Measurements from ENCODE around the gene FAM118A.
A peak's percentile ranks its signal among the peaks of the same experiment; 100 is the strongest.
"Not testable (repeated sequence)": the region's sequence is repeated elsewhere in the genome, so short reads cannot be mapped to it uniquely, and the experiment has no call there.

Gene FAM118A

GRCh38 chr22:45309422-45310227 lies at the start of gene FAM118A:
TSS of gene FAM118A (plus strand) at chr22:45309934. CDS start at chr22:45322380, 12,446 bp downstream.
- peak; percentile 83 to 97 for DNase-seq (ENCODE audit: low read depth in 2 of 2)

DNA sequence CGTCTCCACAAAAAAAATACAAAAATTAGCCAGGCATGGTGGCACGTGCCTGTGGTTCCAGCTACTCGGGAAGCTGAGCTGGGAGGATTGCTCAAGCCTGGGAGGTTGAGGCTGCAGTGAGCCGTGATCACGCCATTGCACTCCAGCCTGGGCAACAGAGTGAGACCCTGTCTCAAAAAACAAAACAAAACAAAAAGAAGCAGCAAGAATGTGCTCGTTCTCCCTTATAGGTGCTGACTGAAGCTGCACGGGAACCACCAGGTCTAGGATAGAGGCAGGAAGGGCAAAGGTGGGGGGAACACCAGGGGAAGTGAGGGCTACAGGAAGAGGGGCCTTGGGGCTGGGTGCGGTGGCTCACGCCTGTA lies 49.4 kb upstream of the FAM118A start:
- DNase-seq (ENCODE audit: low read depth in 2 of 2), result not testable (repeated sequence)

GRCh38 chr22:45261407-45262088 lies 48.2 kb upstream of the FAM118A start:
- no peak for DNase-seq (ENCODE audit: low read depth in 2 of 2)

DNA sequence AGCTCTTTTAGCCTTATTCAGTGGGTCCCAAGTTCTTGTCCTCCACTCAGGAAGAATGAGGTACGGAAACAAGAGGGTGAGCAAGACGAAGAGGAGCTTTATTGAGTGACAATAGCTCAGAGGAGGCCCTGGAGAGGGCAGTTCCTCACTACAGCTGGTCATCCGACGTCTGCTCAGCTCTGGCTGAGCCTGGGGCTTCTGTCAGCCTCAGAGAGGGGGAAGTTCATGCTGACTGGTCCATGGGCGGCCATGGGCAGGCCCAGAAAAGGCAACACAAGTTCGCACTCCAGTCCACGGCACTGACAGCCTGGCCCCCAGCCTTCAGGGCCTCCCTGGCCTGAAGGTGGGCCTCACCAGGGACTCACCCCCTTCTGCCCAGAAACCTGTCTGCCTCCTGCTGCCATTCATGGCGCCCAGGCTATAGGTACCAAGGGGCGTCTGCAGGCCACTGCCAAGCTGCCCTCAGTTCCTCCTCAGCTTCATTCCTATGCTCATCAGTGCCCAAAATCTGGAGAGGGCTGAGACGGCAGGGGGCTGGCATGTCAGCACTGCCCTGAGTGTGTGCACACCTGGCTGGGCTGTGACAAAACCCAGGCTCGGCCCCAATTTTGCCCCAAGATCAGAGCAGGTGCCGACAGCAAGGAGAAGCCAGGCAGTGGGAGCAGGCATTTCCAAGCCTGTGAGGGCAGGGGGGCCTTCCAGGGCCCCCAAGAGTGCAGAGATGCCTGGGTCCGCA lies 47.4 kb upstream of the FAM118A start:
- DNase-seq (ENCODE audit: low read depth in 2 of 2), result no peak

GRCh38 chr22:45262931-45263462 lies 46.7 kb upstream of the FAM118A start:
- no peak for DNase-seq (ENCODE audit: low read depth in 2 of 2)

- no peak for DNase-seq (ENCODE audit: low read depth in 2 of 2)
Measured at GRCh38 chr22:45263463-45264269, 46.1 kb upstream of the FAM118A start.

GRCh38 chr22:45265535-45265934 lies 44.2 kb upstream of the FAM118A start:
- DNase-seq (ENCODE audit: low read depth in 2 of 2), result no peak

GRCh38 chr22:45268167-45268957 lies 41.4 kb upstream of the FAM118A start:
- no peak for DNase-seq (ENCODE audit: low read depth in 2 of 2)

DNA sequence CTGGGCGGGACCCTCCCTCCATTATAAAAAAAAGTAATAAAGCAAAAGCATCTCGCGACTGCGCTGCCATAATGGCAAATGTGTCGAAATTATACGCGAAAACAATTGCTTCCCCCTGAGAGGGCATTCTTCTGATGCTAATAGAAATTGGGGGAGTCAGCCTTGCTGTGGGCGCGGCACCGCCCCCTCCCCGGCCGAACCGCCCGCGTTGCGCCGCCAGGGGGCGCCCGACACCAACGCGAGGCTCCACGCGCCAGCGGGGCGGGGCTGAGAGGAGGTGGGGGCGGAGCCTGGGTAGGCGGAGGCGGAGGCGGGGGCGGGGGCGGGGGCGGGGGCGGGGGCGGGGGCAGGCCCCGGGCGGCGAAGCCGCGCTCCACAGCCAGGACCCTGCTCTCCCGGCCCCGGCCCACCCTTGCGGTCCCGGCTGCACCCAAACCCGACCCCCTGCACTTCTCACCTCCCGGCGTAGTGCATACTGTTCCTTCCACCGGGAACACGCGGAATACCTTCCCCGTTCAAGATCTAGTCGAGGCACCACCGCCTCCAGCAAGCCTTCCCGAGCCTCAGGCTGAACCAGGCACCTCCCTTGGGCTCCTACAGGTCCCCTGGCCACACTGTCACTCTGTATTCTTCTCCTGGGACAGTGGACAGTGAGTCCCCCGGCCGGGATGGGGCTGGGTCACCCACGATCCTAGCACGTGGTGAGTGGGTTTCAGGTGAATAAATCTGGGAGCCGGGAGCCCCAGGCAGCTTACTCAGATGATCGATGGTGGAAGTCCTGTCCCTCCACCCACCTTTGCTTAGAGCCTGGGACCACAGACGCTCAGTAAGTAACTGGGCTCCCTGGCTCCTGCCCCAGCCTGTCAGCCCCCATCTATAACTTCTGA lies 40.5 kb upstream of the FAM118A start:
- DNase-seq (ENCODE audit: low read depth in 2 of 2), result peak; percentile 48 to 73

GRCh38 chr22:45270095-45271020 lies 39.4 kb upstream of the FAM118A start:
- no peak for DNase-seq (ENCODE audit: low read depth in 2 of 2)

DNA sequence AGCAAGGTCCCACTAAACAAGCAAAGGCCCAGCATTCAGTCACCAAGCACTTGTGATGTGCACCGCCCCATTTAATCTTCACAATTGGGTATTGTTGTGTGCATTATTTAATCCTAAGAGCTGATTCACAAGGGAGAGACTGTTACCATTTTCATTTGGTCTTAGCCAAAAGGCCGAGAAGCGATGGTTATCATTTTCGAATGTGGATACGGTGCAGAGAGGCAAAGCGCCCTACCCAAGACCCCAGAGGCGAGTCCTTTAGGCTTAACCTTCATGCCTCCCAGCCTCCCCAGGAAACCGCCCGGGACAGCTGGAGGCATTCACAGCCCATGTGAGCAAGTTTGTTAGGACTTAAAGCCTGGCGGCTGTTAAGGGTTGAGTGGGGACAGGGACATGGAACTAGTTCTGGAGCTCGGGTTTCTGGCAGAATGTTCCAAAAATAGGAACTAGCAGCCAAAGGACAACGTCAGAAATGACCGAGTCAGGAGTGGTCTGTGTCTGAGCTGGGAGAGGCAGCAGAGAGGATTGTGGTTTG lies 38.0 kb upstream of the FAM118A start:
- no peak for DNase-seq (ENCODE audit: low read depth in 2 of 2)

GRCh38 chr22:45272498-45272897 lies 37.2 kb upstream of the FAM118A start:
- DNase-seq (ENCODE audit: low read depth in 2 of 2), result no peak

- DNase-seq (ENCODE audit: low read depth in 2 of 2), result no peak
Measured at GRCh38 chr22:45273452-45274075, 36.2 kb upstream of the FAM118A start.

DNA sequence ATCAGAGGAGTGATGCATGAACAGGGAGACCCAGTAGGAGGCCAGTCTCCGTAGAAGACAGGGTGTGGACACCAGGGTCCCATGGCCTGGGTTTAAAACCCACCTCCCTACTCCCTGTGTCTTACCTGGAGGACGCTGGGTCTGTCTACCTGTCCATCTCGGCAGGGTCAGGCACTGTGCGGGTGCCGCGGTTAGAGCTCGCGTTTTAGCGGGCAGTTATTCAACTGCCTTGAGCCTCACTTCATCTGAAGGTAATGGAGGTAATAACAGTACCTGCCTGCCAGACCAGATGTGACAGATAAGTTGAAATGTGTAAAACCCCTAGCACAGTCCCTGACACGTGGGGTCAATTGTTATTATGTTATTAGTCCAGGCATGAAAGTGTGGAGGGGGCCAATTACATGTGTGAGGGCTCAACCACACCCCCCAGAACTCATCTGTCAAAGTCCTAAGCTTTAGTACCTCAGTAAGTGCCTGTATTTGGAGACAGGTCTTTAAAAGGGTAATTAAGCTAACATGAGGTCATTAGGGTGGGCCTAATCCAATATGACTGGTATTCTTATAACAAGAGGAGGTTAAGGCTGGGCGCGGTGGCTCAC lies 33.1 kb upstream of the FAM118A start:
- no peak for DNase-seq (ENCODE audit: low read depth in 2 of 2)

- not testable (repeated sequence) for DNase-seq (ENCODE audit: low read depth in 2 of 2)
Measured at GRCh38 chr22:45277720-45278119, 32.0 kb upstream of the FAM118A start.

GRCh38 chr22:45278125-45278524 lies 31.6 kb upstream of the FAM118A start:
- no peak for DNase-seq (ENCODE audit: low read depth in 2 of 2)

- DNase-seq (ENCODE audit: low read depth in 2 of 2), result no peak
Measured at GRCh38 chr22:45280587-45280980, 29.1 kb upstream of the FAM118A start.
